Neural progenitor cell (in vitro differentiated cells): ENCODE measurements around the gene C2CD3. TPM values are rescaled to one million over a fixed set of nuclear protein-coding genes. Genes with fewer than 3 reads are reported as not detected.

Source experiments
- DNase-seq: peaks from one replicate; pipeline ENCODE4 v3.0.0-alpha.2; 2016; ENCODE audit warnings: low spot score
- H2AFZ ChIP-seq: fragments of 200-600 bp; sonication (generic); replicated peaks from 2 replicates; pipeline ENCODE4 v1.6.1; 2016; ENCODE audit warnings: antibody characterized with exemption
- H3F3A ChIP-seq: fragments of 200-600 bp; sonication (generic); 2 replicates; pipeline ENCODE4 v1.6.1; 2016; ENCODE audit warnings: antibody characterized with exemption, low read depth
- H3K27ac ChIP-seq: fragments of 200-600 bp; sonication (generic); 2 replicates; pipeline ENCODE4 v1.5.1; 2016; ENCODE audit warnings: mild to moderate bottlenecking
- H3K27me3 ChIP-seq: fragments of 200-600 bp; sonication (generic); 2 replicates; pipeline ENCODE4 v1.6.1; 2016; ENCODE audit warnings: mild to moderate bottlenecking, moderate library complexity
- H3K36me3 ChIP-seq: fragments of 200-600 bp; sonication (generic); 2 replicates; pipeline ENCODE4 v1.5.1; 2016
- H3K4me1 ChIP-seq: fragments of 200-600 bp; sonication (generic); 2 replicates; pipeline ENCODE4 v1.6.1; 2016; ENCODE audit warnings: mixed run types
- H3K4me2 ChIP-seq: fragments of 200-600 bp; sonication (generic); 2 replicates; pipeline ENCODE4 v1.6.1; 2016
- H3K4me3 ChIP-seq: fragments of 200-600 bp; sonication (generic); 2 replicates; pipeline ENCODE4 v1.5.1; 2016
- H3K79me2 ChIP-seq: fragments of 200-600 bp; sonication (generic); 2 replicates; pipeline ENCODE4 v1.6.1; 2016; ENCODE audit warnings: low read depth
- H3K9ac ChIP-seq: fragments of 200-600 bp; sonication (generic); 2 replicates; pipeline ENCODE4 v1.6.1; 2016
- H3K9me3 ChIP-seq: fragments of 200-600 bp; sonication (generic); 2 replicates; pipeline ENCODE4 v1.5.1; 2016; ENCODE audit warnings: low read depth
- H4K20me1 ChIP-seq: fragments of 200-600 bp; sonication (generic); 2 replicates; pipeline ENCODE4 v1.6.1; 2016; ENCODE audit warnings: low read depth
- H3K27ac Mint-ChIP-seq: 3 replicates; pipeline ENCODE4 v1.8.0; 2021; ENCODE audit warnings: mixed read lengths
- H3K27me3 Mint-ChIP-seq: 2 replicates; pipeline ENCODE4 v1.8.0; 2022; ENCODE audit warnings: low read depth, mild to moderate bottlenecking, inconsistent platforms, moderate library complexity, mixed read lengths; ENCODE audit not compliant: insufficient read depth
- H3K36me3 Mint-ChIP-seq: 3 replicates; pipeline ENCODE4 v1.8.0; 2021; ENCODE audit warnings: mixed read lengths
- H3K4me1 Mint-ChIP-seq: 3 replicates; pipeline ENCODE4 v1.8.0; 2021; ENCODE audit warnings: mixed read lengths
- H3K4me3 Mint-ChIP-seq: 3 replicates; pipeline ENCODE4 v1.8.0; 2021; ENCODE audit warnings: mild to moderate bottlenecking, moderate library complexity, mixed read lengths
- H3K9me3 Mint-ChIP-seq: 3 replicates; pipeline ENCODE4 v1.8.0; 2020; ENCODE audit warnings: mixed read lengths
- EZH2 ChIP-seq: fragments of 200-600 bp; sonication (generic); IDR thresholded peaks from 2 replicates; pipeline ENCODE4 v1.6.1; 2017; ENCODE audit warnings: antibody characterized with exemption, mild to moderate bottlenecking, moderate library complexity
- EZH2phosphoT487 ChIP-seq: fragments of 200-600 bp; sonication (generic); IDR thresholded peaks from 2 replicates; pipeline ENCODE4 v1.6.1; 2017; ENCODE audit warnings: antibody characterized with exemption
- total RNA-seq: library from RNA; depleted of rRNA; stranded (reverse); fragments of >200 nt; gene quantifications from 2 replicates; pipeline ENCODE4 v1.2.3, GENCODE V29; 2015; ENCODE audit warnings: low replicate concordance
- TF ChIP-seq, protein P1 (sequence below): fragments of 200-600 bp; sonication (generic); IDR thresholded peaks from 2 replicates; pipeline ENCODE4 v1.5.1; 2017; ENCODE audit warnings: antibody characterized with exemption, mild to moderate bottlenecking

Gene C2CD3
- total RNA-seq, 1 donor from 2014 or later, result 19.6 TPM

DNA sequence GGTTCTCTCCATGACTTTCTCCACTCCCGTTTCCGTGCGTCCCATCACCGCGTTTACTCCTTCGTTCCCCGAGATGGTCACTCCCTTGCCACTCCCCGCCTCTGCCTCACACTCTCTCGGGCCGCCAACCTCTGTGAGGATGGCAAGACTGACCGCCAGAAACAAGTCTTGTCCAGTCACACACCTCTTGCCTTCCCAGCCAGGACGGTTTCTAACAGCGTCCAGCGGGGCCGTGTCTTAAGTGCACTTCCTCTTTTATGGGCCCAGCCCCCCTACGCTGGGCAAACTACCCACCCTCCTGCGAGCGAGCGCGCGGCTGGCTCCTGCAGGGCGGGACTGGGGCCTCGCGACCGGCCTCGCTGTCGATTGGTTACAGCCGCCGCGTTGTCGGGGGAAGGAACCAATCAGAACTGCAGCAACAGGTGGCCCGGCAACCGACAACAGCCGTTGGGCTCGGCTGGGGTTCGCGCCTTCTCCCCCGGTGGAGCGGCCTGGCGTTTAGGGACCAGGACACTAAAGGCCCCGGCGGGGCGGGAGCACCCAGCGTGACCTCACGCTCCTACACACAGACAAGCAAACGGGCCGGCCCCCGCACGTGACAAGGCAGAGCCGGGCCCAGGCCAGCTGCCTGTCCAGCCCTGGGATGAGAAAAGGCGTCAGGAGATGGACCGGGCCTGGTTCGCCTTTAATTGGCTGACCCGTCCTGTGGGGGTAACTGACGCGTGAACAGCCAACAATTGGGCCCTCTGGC lies 187.6 kb downstream of the C2CD3 start:
- H3K27ac ChIP-seq, result peak overlapping the region; percentile 90
- DNase-seq, result peak; percentile 93

DNA sequence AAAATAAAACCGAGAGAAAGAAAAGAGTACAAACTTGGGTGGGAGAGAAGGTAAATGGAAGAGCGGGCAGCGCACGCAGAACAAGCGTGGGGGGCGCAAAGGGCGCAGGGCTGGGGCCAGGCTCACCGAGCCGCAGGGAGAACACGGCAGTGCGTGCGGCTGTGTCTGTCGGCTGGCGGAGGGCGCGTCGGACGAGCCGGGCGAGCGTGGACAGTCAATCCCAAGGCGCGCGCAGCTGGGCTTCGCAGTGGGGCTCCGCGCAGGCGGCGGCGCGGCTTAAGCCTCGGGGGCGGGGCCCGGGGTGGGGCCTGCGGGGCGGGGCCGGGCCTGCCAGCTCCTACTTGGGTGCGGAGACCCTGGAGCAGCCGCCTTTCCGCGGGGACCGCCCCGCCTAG lies 188.2 kb downstream of the C2CD3 start, which contains the start of gene UCP2:
Gene UCP2, minus strand, starts transcription at position 249 of the 395 bp plus-strand sequence. CDS start 4,465 bp downstream, outside the sequence.
- TF ChIP-seq, protein P1, sequence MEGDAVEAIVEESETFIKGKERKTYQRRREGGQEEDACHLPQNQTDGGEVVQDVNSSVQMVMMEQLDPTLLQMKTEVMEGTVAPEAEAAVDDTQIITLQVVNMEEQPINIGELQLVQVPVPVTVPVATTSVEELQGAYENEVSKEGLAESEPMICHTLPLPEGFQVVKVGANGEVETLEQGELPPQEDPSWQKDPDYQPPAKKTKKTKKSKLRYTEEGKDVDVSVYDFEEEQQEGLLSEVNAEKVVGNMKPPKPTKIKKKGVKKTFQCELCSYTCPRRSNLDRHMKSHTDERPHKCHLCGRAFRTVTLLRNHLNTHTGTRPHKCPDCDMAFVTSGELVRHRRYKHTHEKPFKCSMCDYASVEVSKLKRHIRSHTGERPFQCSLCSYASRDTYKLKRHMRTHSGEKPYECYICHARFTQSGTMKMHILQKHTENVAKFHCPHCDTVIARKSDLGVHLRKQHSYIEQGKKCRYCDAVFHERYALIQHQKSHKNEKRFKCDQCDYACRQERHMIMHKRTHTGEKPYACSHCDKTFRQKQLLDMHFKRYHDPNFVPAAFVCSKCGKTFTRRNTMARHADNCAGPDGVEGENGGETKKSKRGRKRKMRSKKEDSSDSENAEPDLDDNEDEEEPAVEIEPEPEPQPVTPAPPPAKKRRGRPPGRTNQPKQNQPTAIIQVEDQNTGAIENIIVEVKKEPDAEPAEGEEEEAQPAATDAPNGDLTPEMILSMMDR, result no peak
- Mint-ChIP-seq H3K36me3 (peaks cover 23% of the 10 kb centered on the region), H3K4me1 (peaks cover 40% of the 10 kb centered on the region), H3K27me3 (peaks cover 2% of the 10 kb centered on the region), H3K9me3 (no peaks in the 10 kb centered on the region), H3K27ac (peak within 1 kb of the TSS; percentile 90), H3K4me3 (peak within 1 kb of the TSS; percentile 98)
- H2AFZ ChIP-seq, result peak within 1 kb of the TSS; percentile 66
- peak within 1 kb of the TSS; percentile 36 for H3K9ac ChIP-seq
- no peaks in the 10 kb centered on the region for H3K36me3 ChIP-seq
- peaks cover 27% of the 10 kb centered on the region for H3K4me1 ChIP-seq
- H3F3A ChIP-seq, result peaks cover 39% of the 10 kb centered on the region
- H3K9me3 ChIP-seq, result no peaks in the 10 kb centered on the region
- peak within 1 kb of the TSS; percentile 81 for H3K4me3 ChIP-seq
- H3K27ac ChIP-seq, result peak within 1 kb of the TSS; percentile 90
- peaks cover 31% of the 10 kb centered on the region for H3K79me2 ChIP-seq
- peak; percentile 89 for DNase-seq
- H3K27me3 ChIP-seq, result no peaks in the 10 kb centered on the region
- H4K20me1 ChIP-seq, result peaks cover 13% of the 10 kb centered on the region
- peak within 1 kb of the TSS; percentile 83 for H3K4me2 ChIP-seq

More for the DNA sequence above, 187.6 kb downstream of the C2CD3 start:
- H3K79me2 ChIP-seq, result peaks cover 31% of the 10 kb centered on the region
- TF ChIP-seq EZH2phosphoT487 (peak; percentile 21), EZH2 (no peak)
- TF ChIP-seq, protein P1, result no peak
- H3K9ac ChIP-seq, result no peak overlapping the region
- peaks cover 21% of the 10 kb centered on the region for H3K36me3 Mint-ChIP-seq
- no peaks in the 10 kb centered on the region for H3K9me3 ChIP-seq
- peaks cover 2% of the 10 kb centered on the region for H3K27me3 Mint-ChIP-seq
- H3K4me1 Mint-ChIP-seq, result peaks cover 40% of the 10 kb centered on the region
- peak overlapping the region; percentile 98 for H3K4me3 Mint-ChIP-seq
- H3K4me1 ChIP-seq, result peaks cover 27% of the 10 kb centered on the region
- H4K20me1 ChIP-seq, result peaks cover 13% of the 10 kb centered on the region
- H3K4me3 ChIP-seq, result peak overlapping the region; percentile 81
- no peaks in the 10 kb centered on the region for H3K27me3 ChIP-seq
- H3K36me3 ChIP-seq, result no peaks in the 10 kb centered on the region
- peak overlapping the region; percentile 90 for H3K27ac Mint-ChIP-seq
- H3F3A ChIP-seq, result peaks cover 39% of the 10 kb centered on the region
- no peaks in the 10 kb centered on the region for H3K9me3 Mint-ChIP-seq
- H2AFZ ChIP-seq, result peak overlapping the region; percentile 66
- peak overlapping the region; percentile 83 for H3K4me2 ChIP-seq

DNA sequence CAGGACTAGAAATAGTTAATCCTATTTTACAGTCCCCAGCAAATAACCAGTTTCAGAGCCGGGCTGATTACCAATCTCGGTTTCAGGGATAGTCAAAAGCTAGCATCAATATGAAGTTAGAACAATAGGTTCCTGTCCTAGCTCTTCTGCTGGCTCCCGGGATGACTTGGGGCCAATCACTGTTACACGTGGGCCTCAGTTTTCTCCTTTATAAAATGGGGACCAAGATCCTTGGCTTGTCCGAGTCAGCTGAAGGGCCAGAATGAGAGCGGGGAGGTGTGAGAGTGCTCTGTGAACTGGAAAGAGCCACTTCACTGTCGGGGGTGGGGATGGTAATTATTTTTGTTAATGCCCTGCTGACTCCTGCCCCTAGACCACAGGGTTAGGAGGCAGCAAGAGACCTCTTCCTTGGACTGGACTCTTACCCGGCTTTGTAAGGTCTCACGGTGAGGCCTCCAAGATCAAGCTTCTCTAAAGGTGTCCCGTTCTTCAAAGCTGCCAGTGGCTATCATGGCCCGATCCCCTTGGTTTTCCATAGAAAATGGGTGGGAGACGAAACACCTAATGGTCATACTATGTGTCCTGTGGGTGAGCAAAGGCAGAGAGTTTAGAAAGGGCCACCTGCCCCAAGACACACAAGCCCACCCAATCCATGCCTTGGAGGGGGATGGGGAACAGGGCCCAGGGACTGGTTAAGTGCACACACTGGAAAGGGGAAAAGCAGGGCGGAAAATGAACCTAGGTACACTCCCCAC lies 189.6 kb downstream of the C2CD3 start:
- Mint-ChIP-seq H3K36me3 (peaks cover 33% of the 10 kb centered on the region), H3K4me1 (peaks cover 40% of the 10 kb centered on the region), H3K27me3 (peaks cover 4% of the 10 kb centered on the region), H3K9me3 (no peaks in the 10 kb centered on the region), H3K4me3 (peak overlapping the region; percentile 98), H3K27ac (no peak overlapping the region)
- no peaks in the 10 kb centered on the region for H3K27me3 ChIP-seq
- no peak for TF ChIP-seq EZH2
- H3K27ac ChIP-seq, result no peak overlapping the region
- peaks cover 13% of the 10 kb centered on the region for H4K20me1 ChIP-seq
- H3K79me2 ChIP-seq, result peaks cover 31% of the 10 kb centered on the region
- H3K4me3 ChIP-seq, result peak overlapping the region; percentile 81
- H3K9ac ChIP-seq, result peak overlapping the region; percentile 36
- no peak overlapping the region for H2AFZ ChIP-seq
- peak overlapping the region; percentile 83 for H3K4me2 ChIP-seq
- H3K36me3 ChIP-seq, result peaks cover 4% of the 10 kb centered on the region
- peaks cover 27% of the 10 kb centered on the region for H3K4me1 ChIP-seq
- H3F3A ChIP-seq, result peaks cover 44% of the 10 kb centered on the region
- no peak for DNase-seq
- no peaks in the 10 kb centered on the region for H3K9me3 ChIP-seq
